SJCRH30 (cell line): ENCODE data around the gene DAD1. TPM values are rescaled to one million over a fixed set of nuclear protein-coding genes. Genes with fewer than 3 reads are reported as not detected.

ENCODE experiments used
- DNase-seq, 2 experiments: peaks; one replicate each; pipeline ENCODE4 v3.0.0-alpha.2; 2015 to 2020
- H3K27ac ChIP-seq: fragments of 250-450 bp; sonication (Bioruptor Pico); 2 replicates; pipeline ENCODE4 v1.5.1; 2020; ENCODE audit warnings: mild to moderate bottlenecking, moderate library complexity
- H3K27me3 ChIP-seq: fragments of 250-450 bp; sonication (Bioruptor Pico); 2 replicates; pipeline ENCODE4 v1.5.1; 2020; ENCODE audit warnings: mild to moderate bottlenecking, moderate library complexity
- H3K36me3 ChIP-seq: fragments of 250-450 bp; sonication (Bioruptor Pico); 2 replicates; pipeline ENCODE4 v1.5.1; 2020; ENCODE audit warnings: mild to moderate bottlenecking, moderate library complexity
- H3K4me1 ChIP-seq: fragments of 250-450 bp; sonication (Bioruptor Pico); 2 replicates; pipeline ENCODE4 v1.5.1; 2020; ENCODE audit warnings: mild to moderate bottlenecking, moderate library complexity
- H3K4me3 ChIP-seq: fragments of 250-450 bp; sonication (Bioruptor Pico); 2 replicates; pipeline ENCODE4 v1.5.1; 2020; ENCODE audit warnings: mild to moderate bottlenecking, moderate library complexity
- H3K9me3 ChIP-seq: fragments of 250-450 bp; sonication (Bioruptor Pico); replicated peaks from 2 replicates; pipeline ENCODE4 v1.5.1; 2020; ENCODE audit warnings: mild to moderate bottlenecking, moderate library complexity
- total RNA-seq: library from RNA; depleted of rRNA; stranded (reverse); fragments of >200 nt; shearing (Covaris generic); gene quantifications from 2 replicates; pipeline ENCODE4 v1.2.3, GENCODE V29; 2014

Gene DAD1
- total RNA-seq, 1 experiment from 2014 or later = 241 TPM

GRCh38 chr14:22535916-22536315, 53.1 kb downstream of the DAD1 start:
- H3K36me3 ChIP-seq = peaks cover 14% of the 10 kb centered on the region; the same call in 1 of the 2 replicates
- no peak overlapping the region for H3K27ac ChIP-seq
- H3K4me3 ChIP-seq = no peak overlapping the region
- H3K27me3 ChIP-seq = no peaks in the 10 kb centered on the region
- DNase-seq = no peak
- H3K4me1 ChIP-seq = peaks cover 43% of the 10 kb centered on the region
- H3K9me3 ChIP-seq = no peaks in the 10 kb centered on the region

- H3K27me3 ChIP-seq = no peaks in the 10 kb centered on the region
- no peak overlapping the region for H3K4me3 ChIP-seq
- H3K9me3 ChIP-seq = no peaks in the 10 kb centered on the region
- peaks cover 44% of the 10 kb centered on the region for H3K4me1 ChIP-seq
- no peak for DNase-seq
- H3K27ac ChIP-seq = no peak overlapping the region
- 0 out of 2 replicates have a peak, but pooled peaks cover 17% of the 10 kb centered on the region for H3K36me3 ChIP-seq
Observed at GRCh38 chr14:22535126-22535525, 53.9 kb downstream of the DAD1 start.

- H3K27me3 ChIP-seq = no peaks in the 10 kb centered on the region
- H3K4me1 ChIP-seq = peaks cover 44% of the 10 kb centered on the region
- no peak overlapping the region for H3K4me3 ChIP-seq
- no peak for DNase-seq
- H3K27ac ChIP-seq = no peak overlapping the region
- no peaks in the 10 kb centered on the region for H3K9me3 ChIP-seq
- H3K36me3 ChIP-seq = peaks cover 18% of the 10 kb centered on the region; the same call in 1 of the 2 replicates
Observed at GRCh38 chr14:22534547-22534946, 54.5 kb downstream of the DAD1 start.

- Histone ChIP-seq H3K4me1 (peaks cover 44% of the 10 kb centered on the region), H3K36me3 (peaks cover 23% of the 10 kb centered on the region; the same call in 1 of the 2 replicates), H3K4me3 (no peak overlapping the region), H3K27me3 (no peaks in the 10 kb centered on the region), H3K9me3 (no peaks in the 10 kb centered on the region), H3K27ac (no peak overlapping the region; the same call in 1 of the 2 replicates)
- no peak for DNase-seq
Observed at GRCh38 chr14:22533739-22534359, 55.2 kb downstream of the DAD1 start.

- Histone ChIP-seq H3K4me1 (peaks cover 44% of the 10 kb centered on the region), H3K27ac (peak overlapping the region; percentile 48), H3K4me3 (no peak overlapping the region), H3K36me3 (peaks cover 24% of the 10 kb centered on the region), H3K9me3 (no peaks in the 10 kb centered on the region), H3K27me3 (no peaks in the 10 kb centered on the region)
- DNase-seq = no peak
Observed at GRCh38 chr14:22533057-22533704, 55.8 kb downstream of the DAD1 start.

GRCh38 chr14:22532345-22533056, 56.5 kb downstream of the DAD1 start:
- H3K9me3 ChIP-seq = no peaks in the 10 kb centered on the region
- H3K27me3 ChIP-seq = no peaks in the 10 kb centered on the region
- peak overlapping the region; percentile 48 for H3K27ac ChIP-seq
- H3K4me1 ChIP-seq = peaks cover 37% of the 10 kb centered on the region
- DNase-seq = peak; percentile 32 to 62
- no peak overlapping the region for H3K4me3 ChIP-seq
- peaks cover 27% of the 10 kb centered on the region for H3K36me3 ChIP-seq

- no peak for DNase-seq
- Histone ChIP-seq H3K9me3 (no peaks in the 10 kb centered on the region), H3K4me1 (peaks cover 29% of the 10 kb centered on the region), H3K36me3 (peaks cover 34% of the 10 kb centered on the region), H3K27ac (peak overlapping the region; percentile 48; the same call in 1 of the 2 replicates), H3K4me3 (no peak overlapping the region), H3K27me3 (no peaks in the 10 kb centered on the region)
Observed at GRCh38 chr14:22531451-22532344, 57.3 kb downstream of the DAD1 start.

- no peaks in the 10 kb centered on the region for H3K9me3 ChIP-seq
- no peak for DNase-seq
- H3K4me3 ChIP-seq = no peak overlapping the region
- H3K36me3 ChIP-seq = peaks cover 32% of the 10 kb centered on the region
- no peak overlapping the region for H3K27ac ChIP-seq
- peaks cover 26% of the 10 kb centered on the region for H3K4me1 ChIP-seq
- H3K27me3 ChIP-seq = no peaks in the 10 kb centered on the region
Observed at GRCh38 chr14:22530127-22530526, 58.9 kb downstream of the DAD1 start.

- H3K4me3 ChIP-seq = no peak overlapping the region
- no peak overlapping the region for H3K27ac ChIP-seq
- H3K36me3 ChIP-seq = peaks cover 27% of the 10 kb centered on the region
- DNase-seq = no peak
- peaks cover 5% of the 10 kb centered on the region for H3K4me1 ChIP-seq
- H3K27me3 ChIP-seq = no peaks in the 10 kb centered on the region
- H3K9me3 ChIP-seq = no peaks in the 10 kb centered on the region
Observed at GRCh38 chr14:22526744-22527143, 62.3 kb downstream of the DAD1 start.

GRCh38 chr14:22526218-22526617, 62.8 kb downstream of the DAD1 start:
- H3K36me3 ChIP-seq = peaks cover 26% of the 10 kb centered on the region
- no peak overlapping the region for H3K27ac ChIP-seq
- H3K4me3 ChIP-seq = no peak overlapping the region
- no peaks in the 10 kb centered on the region for H3K9me3 ChIP-seq
- H3K4me1 ChIP-seq = peaks cover 3% of the 10 kb centered on the region; the same call in 1 of the 2 replicates
- no peak for DNase-seq
- H3K27me3 ChIP-seq = no peaks in the 10 kb centered on the region

GRCh38 chr14:22524784-22525161, 64.3 kb downstream of the DAD1 start:
- no peaks in the 10 kb centered on the region for H3K27me3 ChIP-seq
- no peak overlapping the region for H3K4me3 ChIP-seq
- no peaks in the 10 kb centered on the region for H3K9me3 ChIP-seq
- no peak for DNase-seq
- H3K27ac ChIP-seq = no peak overlapping the region
- H3K36me3 ChIP-seq = peaks cover 19% of the 10 kb centered on the region
- 0 out of 2 replicates have a peak, but pooled peaks cover 8% of the 10 kb centered on the region for H3K4me1 ChIP-seq

- H3K4me3 ChIP-seq = no peak overlapping the region
- H3K4me1 ChIP-seq = 0 out of 2 replicates have a peak, but pooled peaks cover 8% of the 10 kb centered on the region
- no peak overlapping the region for H3K27ac ChIP-seq
- H3K36me3 ChIP-seq = peaks cover 17% of the 10 kb centered on the region
- no peaks in the 10 kb centered on the region for H3K27me3 ChIP-seq
- no peak for DNase-seq
- no peaks in the 10 kb centered on the region for H3K9me3 ChIP-seq
Observed at GRCh38 chr14:22524115-22524783, 64.8 kb downstream of the DAD1 start.

GRCh38 chr14:22523283-22523682, 65.7 kb downstream of the DAD1 start:
- H3K9me3 ChIP-seq = no peaks in the 10 kb centered on the region
- H3K36me3 ChIP-seq = peaks cover 14% of the 10 kb centered on the region
- no peak for DNase-seq
- H3K4me1 ChIP-seq = 0 out of 2 replicates have a peak, but pooled peaks cover 8% of the 10 kb centered on the region
- H3K27ac ChIP-seq = no peak overlapping the region
- no peaks in the 10 kb centered on the region for H3K27me3 ChIP-seq
- no peak overlapping the region for H3K4me3 ChIP-seq

- H3K4me3 ChIP-seq = no peak overlapping the region
- no peak overlapping the region for H3K27ac ChIP-seq
- peaks cover 11% of the 10 kb centered on the region for H3K36me3 ChIP-seq
- H3K27me3 ChIP-seq = no peaks in the 10 kb centered on the region
- H3K9me3 ChIP-seq = no peaks in the 10 kb centered on the region
- H3K4me1 ChIP-seq = 0 out of 2 replicates have a peak, but pooled peaks cover 8% of the 10 kb centered on the region
- DNase-seq = no peak
Observed at GRCh38 chr14:22522466-22522957, 66.5 kb downstream of the DAD1 start.
